ENCODE data around the gene CDH20. TPM values are rescaled to one million over a fixed set of nuclear protein-coding genes. Genes with fewer than 3 reads are reported as not detected.

Gene CDH20
- polyA plus RNA-seq, 1 experiment = 0.02 TPM

- no peak for DNase-seq (ENCODE audit: low read depth)
- ChIA-PET CTCF (interaction anchor here (0.5 to 1.0 kb wide), 2 partner anchors 18 to 1910 kb away, joined by 3 read pairs; no protein-coding TSS in a partner anchor), POLR2A (no interaction called here)
- Histone ChIP-seq H3K4me3 (ENCODE audit: low read depth, low read length) (no peak overlapping the region), H3K36me3 (ENCODE audit: control insufficient read depth, insufficient read depth, low read length) (no peaks in the 10 kb centered on the region), H3K27me3 (ENCODE audit: control insufficient read depth, insufficient read depth, low read length) (peaks cover 6% of the 10 kb centered on the region; the same call in 1 of the 2 replicates)
- TF ChIP-seq CTCF (IDR thresholded peaks at IDR 0.05; ENCODE audit: insufficient read depth, low read depth, low read length) = no peak
Observed at GRCh38 chr18:61340148-61340547, 6.9 kb downstream of the CDH20 start.

GRCh38 chr18:61348230-61348629 is 15.0 kb downstream of the CDH20 start:
- CTCF ChIA-PET = interaction anchor here (0.9 to 1.8 kb wide), 2 partner anchors 16 to 25 kb away, joined by 3 to 4 read pairs; no protein-coding TSS in a partner anchor
- Histone ChIP-seq H3K4me3 (ENCODE audit: low read depth, low read length) (no peak overlapping the region), H3K36me3 (ENCODE audit: control insufficient read depth, insufficient read depth, low read length) (no peaks in the 10 kb centered on the region), H3K27me3 (ENCODE audit: control insufficient read depth, insufficient read depth, low read length) (no peaks in the 10 kb centered on the region)
- no peak for DNase-seq (ENCODE audit: low read depth)
- TF ChIP-seq CTCF (IDR thresholded peaks at IDR 0.05; ENCODE audit: insufficient read depth, low read depth, low read length) = no peak
- POLR2A ChIA-PET = no interaction called here

GRCh38 chr18:61350578-61350977 is 17.3 kb downstream of the CDH20 start:
- Histone ChIP-seq H3K27me3 (ENCODE audit: control insufficient read depth, insufficient read depth, low read length) (no peaks in the 10 kb centered on the region), H3K4me3 (ENCODE audit: low read depth, low read length) (no peak overlapping the region), H3K36me3 (ENCODE audit: control insufficient read depth, insufficient read depth, low read length) (no peaks in the 10 kb centered on the region)
- DNase-seq (ENCODE audit: low read depth) = no peak
- ChIA-PET CTCF (no interaction called here), POLR2A (interaction anchor here (0.6 kb wide), 1 partner anchor 152 kb away, joined by 3 read pairs; no protein-coding TSS in a partner anchor)
- TF ChIP-seq CTCF (IDR thresholded peaks at IDR 0.05; ENCODE audit: insufficient read depth, low read depth, low read length) = no peak

- H3K27me3 ChIP-seq (ENCODE audit: control insufficient read depth, insufficient read depth, low read length) = no peaks in the 10 kb centered on the region
Observed at GRCh38 chr18:61352059-61352458, 18.8 kb downstream of the CDH20 start.

GRCh38 chr18:61352611-61353010 is 19.4 kb downstream of the CDH20 start:
- no peak for DNase-seq (ENCODE audit: low read depth)
- no peak for TF ChIP-seq CTCF (IDR thresholded peaks at IDR 0.05; ENCODE audit: insufficient read depth, low read depth, low read length)
- ChIA-PET POLR2A (no interaction called here), CTCF (interaction anchor here (1.9 kb wide), 1 partner anchor 31 kb away, joined by 7 read pairs; no protein-coding TSS in a partner anchor)
- H3K4me3 ChIP-seq (ENCODE audit: low read depth, low read length) = no peak overlapping the region
- no peaks in the 10 kb centered on the region for H3K27me3 ChIP-seq (ENCODE audit: control insufficient read depth, insufficient read depth, low read length)
- no peaks in the 10 kb centered on the region for H3K36me3 ChIP-seq (ENCODE audit: control insufficient read depth, insufficient read depth, low read length)

More at GRCh38 chr18:61352059-61352458, 18.8 kb downstream of the CDH20 start:
- no peak for TF ChIP-seq CTCF (IDR thresholded peaks at IDR 0.05; ENCODE audit: insufficient read depth, low read depth, low read length)
- H3K4me3 ChIP-seq (ENCODE audit: low read depth, low read length) = no peak overlapping the region
- ChIA-PET CTCF (interaction anchor here (1.9 kb wide), 1 partner anchor 30 kb away, joined by 7 read pairs; no protein-coding TSS in a partner anchor), POLR2A (no interaction called here)
- H3K36me3 ChIP-seq (ENCODE audit: control insufficient read depth, insufficient read depth, low read length) = no peaks in the 10 kb centered on the region
- DNase-seq (ENCODE audit: low read depth) = no peak
